Lower lobe of right lung (tissue), 2 donors: ENCODE results near the gene CACNA1D. TPM values are rescaled to one million over a fixed set of nuclear protein-coding genes. Genes with fewer than 3 reads are reported as not detected.

Experiments
- ATAC-seq, 2 donors: fragments of 200-7000 bp; cut with Tn5 transposase; one replicate each; pipeline ENCODE4 v1.9.1; 2020 to 2022; ENCODE audit warnings: mild to moderate bottlenecking in 2 of 2, moderate library complexity in 2 of 2
- DNase-seq: peaks from one replicate; pipeline ENCODE4 v3.0.0-alpha.2; 2020
- H3K27ac ChIP-seq: fragments of 200-600 bp; one replicate; pipeline ENCODE4 v1.8.0; 2022
- H3K27me3 ChIP-seq: fragments of 200-600 bp; one replicate; pipeline ENCODE4 v1.8.0; 2022; ENCODE audit warnings: low read depth
- H3K36me3 ChIP-seq: fragments of 200-600 bp; one replicate; pipeline ENCODE4 v1.8.0; 2022; ENCODE audit warnings: mild to moderate bottlenecking
- H3K4me1 ChIP-seq: fragments of 200-600 bp; one replicate; pipeline ENCODE4 v1.8.0; 2022
- H3K4me3 ChIP-seq: fragments of 200-600 bp; one replicate; pipeline ENCODE4 v1.8.0; 2022; ENCODE audit warnings: mild to moderate bottlenecking
- H3K9me3 ChIP-seq: fragments of 200-600 bp; one replicate; pipeline ENCODE4 v1.8.0; 2022
- CTCF ChIP-seq: fragments of 200-600 bp; IDR thresholded peaks from one replicate; pipeline ENCODE4 v1.8.0; 2022; ENCODE audit warnings: antibody characterized with exemption, mild to moderate bottlenecking
- intact Hi-C: fragments of 100-400 bp; cut with DNase I; formaldehyde crosslinking; loops from one replicate; pipeline ENCODE4 v1.11.0; 2022
- total RNA-seq: library from RNA; stranded (reverse); fragmentation: NEBNext Ultra II Directional; extraction: Animal tissue kit (Norgen Biotek cat#: 25700); gene quantifications from one replicate; pipeline ENCODE4 v1.2.1, GENCODE V29; 2021
- donor health status: DM: no; HTN: yes; CAD: no; lungs with severe emphysema.

Gene CACNA1D
- total RNA-seq, 1 donor from 2014 or later = 33.6 TPM

GRCh38 chr3:53862241-53862640, 367.8 kb downstream of the CACNA1D start:
- Histone ChIP-seq H3K4me3 (no peak overlapping the region), H3K9me3 (no peaks in the 10 kb centered on the region), H3K27ac (no peak overlapping the region), H3K36me3 (peaks cover 72% of the 10 kb centered on the region), H3K27me3 (no peaks in the 10 kb centered on the region), H3K4me1 (no peaks in the 10 kb centered on the region)
- DNase-seq (no peak), ATAC-seq (no peak)
- TF ChIP-seq CTCF = no peak
- intact Hi-C loops = no loop called here

- Histone ChIP-seq H3K27me3 (no peaks in the 10 kb centered on the region), H3K36me3 (peaks cover 81% of the 10 kb centered on the region), H3K4me3 (no peak overlapping the region), H3K27ac (no peak overlapping the region), H3K9me3 (no peaks in the 10 kb centered on the region), H3K4me1 (no peaks in the 10 kb centered on the region)
- intact Hi-C loops = no loop called here
- DNase-seq (no peak), ATAC-seq (no peak)
- no peak for TF ChIP-seq CTCF
Observed at GRCh38 chr3:53863145-53863544, 368.7 kb downstream of the CACNA1D start.

Other genes with a start within 250 kb of the CACNA1D start
- gene TKT, start 238.6 kb upstream of the CACNA1D start, total RNA-seq = 437 TPM
- 25.1 TPM for gene DCP1A, start 147.1 kb upstream of the CACNA1D start, total RNA-seq